Measurements from ENCODE around the gene SNX25. TPM values are rescaled to one million over a fixed set of nuclear protein-coding genes. Genes with fewer than 3 reads are reported as not detected.
"Not testable (repeated sequence)": the region's sequence is repeated elsewhere in the genome, so short reads cannot be mapped to it uniquely, and the experiment has no call there.

Gene SNX25
- total and polyA plus RNA-seq, 12 donors = 4.4 to 12.6 (median 9.2) TPM

- 94 to 95% methylated on average over 8 of the region's 8 CpGs for WGBS, 2 donors
- no peak overlapping the region for H3K27ac ChIP-seq
- TF ChIP-seq CTCF (IDR thresholded peaks at IDR 0.05) = no peak
- peaks cover 0 to 20% (median 0%) of the 10 kb centered on the region in 7 donors for H3K27me3 ChIP-seq
- no peak overlapping the region for H3K4me3 ChIP-seq
- H3K4me1 ChIP-seq = peaks cover 6 to 47% (median 32%) of the 10 kb centered on the region in 9 donors
- H3K36me3 ChIP-seq = peaks cover 0 to under 1% (median 0%) of the 10 kb centered on the region in 9 donors
- no peaks in the 10 kb centered on the region for H3K9me3 ChIP-seq
- ATAC-seq (no peak), DNase-seq (no peak)
- intact Hi-C loops (cut with DNase I) = loop anchor here in 3 of 10 donors (5.0 to 10.0 kb wide), 3 partner anchors 189 to 391 kb away; partner anchors contain the start of genes ANKRD37 (in 1 of the 3) and LRP2BP (in 1 of the 3)
Measured at GRCh38 chr4:185205697-185206342, 3.6 kb upstream of the SNX25 start.

- 95 to 96% methylated on average over 5 of the region's 5 CpGs for WGBS, 2 donors
- H3K36me3 ChIP-seq = no peaks in the 10 kb centered on the region
- no peak overlapping the region for H3K4me3 ChIP-seq
- DNase-seq (no peak), ATAC-seq (no peak)
- peaks cover 0 to 37% (median 0%) of the 10 kb centered on the region in 7 donors for H3K27me3 ChIP-seq
- intact Hi-C loops (cut with DNase I) = loop anchor here in 3 of 10 donors (5.0 to 10.0 kb wide), 3 partner anchors 187 to 390 kb away; partner anchors contain the start of genes ANKRD37 (in 1 of the 3) and LRP2BP (in 1 of the 3)
- no peak overlapping the region for H3K27ac ChIP-seq
- no peak for TF ChIP-seq CTCF (IDR thresholded peaks at IDR 0.05)
- H3K4me1 ChIP-seq = peaks cover 6 to 49% (median 36%) of the 10 kb centered on the region in 9 donors
- H3K9me3 ChIP-seq = no peaks in the 10 kb centered on the region
Measured at GRCh38 chr4:185207466-185207865, 1.9 kb upstream of the SNX25 start.

GRCh38 chr4:185209852-185210101 lies 379 bp downstream of the SNX25 start:
- WGBS, 2 donors = 0% methylated on average over 5 to 35 of the region's 39 CpGs
- intact Hi-C loops (cut with DNase I) = loop anchor here in 9 of 10 donors (5.0 to 10.0 kb wide), 6 partner anchors 48 to 388 kb away; partner anchors contain the start of genes ANKRD37 (in 5 of the 9) and LRP2BP (in 5 of the 9)
- not testable (repeated sequence) for H3K36me3 ChIP-seq, H3K9me3 ChIP-seq, DNase-seq
- peak overlapping the region; percentile 65 to 91 (median 87) for H3K27ac ChIP-seq
- H3K4me3 ChIP-seq = peak overlapping the region; percentile 54 to 94 (median 70)
- ATAC-seq = peak in 3 of 8 donors; percentile 0 to 43 (median 2)
- H3K27me3 ChIP-seq = peaks cover 0 to 43% (median 0%) of the 10 kb centered on the region in 7 donors
- H3K4me1 ChIP-seq = peaks cover 3 to 29% (median 22%) of the 10 kb centered on the region in 9 donors

- ATAC-seq (peak; percentile 9 to 54 (median 37)), DNase-seq (peak; percentile 54 to 58)
- 0% methylated on average over 74 to 84 of the region's 84 CpGs for WGBS, 2 donors
- Histone ChIP-seq H3K27me3 (peaks cover 0 to 43% (median 0%) of the 10 kb centered on the region in 7 donors), H3K27ac (peak overlapping the region; percentile 65 to 91 (median 87)), H3K4me1 (peaks cover 0 to 26% (median 20%) of the 10 kb centered on the region in 9 donors), H3K36me3 (no peaks in the 10 kb centered on the region), H3K4me3 (peak overlapping the region; percentile 54 to 94 (median 70)), H3K9me3 (no peaks in the 10 kb centered on the region)
- no peak for TF ChIP-seq CTCF (IDR thresholded peaks at IDR 0.05)
- intact Hi-C loops (cut with DNase I) = loop anchor here in 7 of 10 donors (5.0 to 10.0 kb wide), 4 partner anchors 47 to 187 kb away; partner anchors contain the start of genes ANKRD37 (in 4 of the 7) and LRP2BP (in 4 of the 7)
Measured at GRCh38 chr4:185210102-185210981, 944 bp downstream of the SNX25 start.

Data from heart right ventricle (tissue), 16 donors.